Measurements from ENCODE around the gene TBCD.
"Not testable (repeated sequence)": the region's sequence is repeated elsewhere in the genome, so short reads cannot be mapped to it uniquely, and the experiment has no call there.

DNA sequence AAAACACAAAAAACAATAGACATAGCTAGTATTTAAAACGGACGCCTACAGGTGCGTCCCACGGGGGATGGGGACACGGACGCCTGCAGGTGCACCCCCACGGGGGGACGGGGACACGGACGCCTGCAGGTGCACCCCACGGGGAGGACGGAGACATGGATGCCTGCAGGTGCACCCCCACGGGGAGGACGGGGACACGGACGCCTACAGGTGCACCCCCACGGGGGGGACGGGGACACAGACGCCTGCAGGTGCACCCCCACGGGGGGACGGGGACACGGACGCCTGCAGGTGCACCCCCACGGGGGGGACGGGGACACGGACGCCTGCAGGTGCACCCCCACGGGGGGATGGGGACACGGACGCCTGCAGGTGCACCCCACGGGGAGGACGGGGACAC is 212.6 kb downstream of the TBCD start:
- TF ChIP-seq FOXK2 (IDR thresholded peaks at IDR 0.05); SP1 (IDR thresholded peaks at IDR 0.05); ELF4 (IDR thresholded peaks at IDR 0.05); FOXM1 (IDR thresholded peaks at IDR 0.05; ENCODE audit: borderline replicate concordance); HDGF (IDR thresholded peaks at IDR 0.05; ENCODE audit: borderline replicate concordance); BHLHE40 (IDR thresholded peaks at IDR 0.05; ENCODE audit: borderline replicate concordance); ARNT (IDR thresholded peaks at IDR 0.05); SUZ12 (IDR thresholded peaks at IDR 0.05); TARDBP (IDR thresholded peaks at IDR 0.05); L3MBTL2 (conservative IDR thresholded peaks at IDR 0.05); FOXA1 (IDR thresholded peaks at IDR 0.05); NFRKB (IDR thresholded peaks at IDR 0.05): not testable (repeated sequence)
- TF ChIP-seq, protein P1, sequence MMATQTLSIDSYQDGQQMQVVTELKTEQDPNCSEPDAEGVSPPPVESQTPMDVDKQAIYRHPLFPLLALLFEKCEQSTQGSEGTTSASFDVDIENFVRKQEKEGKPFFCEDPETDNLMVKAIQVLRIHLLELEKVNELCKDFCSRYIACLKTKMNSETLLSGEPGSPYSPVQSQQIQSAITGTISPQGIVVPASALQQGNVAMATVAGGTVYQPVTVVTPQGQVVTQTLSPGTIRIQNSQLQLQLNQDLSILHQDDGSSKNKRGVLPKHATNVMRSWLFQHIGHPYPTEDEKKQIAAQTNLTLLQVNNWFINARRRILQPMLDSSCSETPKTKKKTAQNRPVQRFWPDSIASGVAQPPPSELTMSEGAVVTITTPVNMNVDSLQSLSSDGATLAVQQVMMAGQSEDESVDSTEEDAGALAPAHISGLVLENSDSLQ (IDR thresholded peaks at IDR 0.05): not testable (repeated sequence)

Measured in HEK293T (cell line).